Mesenchymal stem cell (in vitro differentiated cells and primary cell): ENCODE data around the gene USP46.

Source experiments
- DNase-seq: peaks from one replicate; pipeline ENCODE4 v3.0.0-alpha.2; 2013
- H2AFZ ChIP-seq: one replicate; pipeline ENCODE4 v1.6.1; 2013; ENCODE audit warnings: low read depth, mild to moderate bottlenecking, control low read depth, inconsistent platforms, low read length, moderate library complexity
- H2AK5ac ChIP-seq: 2 replicates; pipeline ENCODE4 v1.6.1; 2013; ENCODE audit warnings: low read length, moderate library complexity, mild to moderate bottlenecking, inconsistent platforms; ENCODE audit not compliant: severe bottlenecking
- H2BK120ac ChIP-seq: one replicate; pipeline ENCODE4 v1.6.1; 2013; ENCODE audit warnings: low read depth, mild to moderate bottlenecking, inconsistent platforms, low read length, moderate library complexity
- H2BK12ac ChIP-seq, 2 experiments: one replicate each; pipeline ENCODE4 v1.6.1; 2013; ENCODE audit warnings: inconsistent platforms in 2 of 2, low read length in 2 of 2, mild to moderate bottlenecking in 2 of 2, moderate library complexity in 2 of 2, control low read depth in 1 of 2
- H2BK15ac ChIP-seq: one replicate; pipeline ENCODE4 v1.6.1; 2013; ENCODE audit warnings: mild to moderate bottlenecking, low read depth, inconsistent platforms; ENCODE audit not compliant: poor library complexity, severe bottlenecking
- H2BK5ac ChIP-seq: 2 replicates; pipeline ENCODE4 v1.6.1; 2013; ENCODE audit warnings: low read depth, mild to moderate bottlenecking, low read length, control low read depth, inconsistent platforms; ENCODE audit not compliant: poor library complexity, severe bottlenecking
- H3K14ac ChIP-seq, 2 experiments: one replicate each; pipeline ENCODE4 v1.6.1; 2013; ENCODE audit warnings: inconsistent platforms in 2 of 2, low read length in 2 of 2, control low read depth in 1 of 2, mild to moderate bottlenecking in 1 of 2, moderate library complexity in 1 of 2
- H3K18ac ChIP-seq, 2 experiments: one replicate each; pipeline ENCODE4 v1.6.1; 2013; ENCODE audit warnings: inconsistent platforms in 2 of 2, low read length in 2 of 2, control low read depth in 1 of 2, low read depth in 1 of 2, mild to moderate bottlenecking in 1 of 2
- H3K23ac ChIP-seq, 2 experiments: one replicate each; pipeline ENCODE4 v1.6.1; 2013; ENCODE audit warnings: inconsistent platforms in 2 of 2, low read length in 2 of 2, mild to moderate bottlenecking in 2 of 2, moderate library complexity in 2 of 2, control low read depth in 1 of 2
- H3K27ac ChIP-seq: 2 replicates; pipeline ENCODE4 v1.5.1; 2013; ENCODE audit warnings: mild to moderate bottlenecking, moderate library complexity, low read length, control low read depth, inconsistent platforms; ENCODE audit not compliant: poor library complexity, severe bottlenecking
- H3K27me3 ChIP-seq, 2 experiments: 2 replicates each; pipeline versions ENCODE4 v1.6.1 to v1.7.0; 2013; ENCODE audit warnings: low read length in 2 of 2, mild to moderate bottlenecking in 2 of 2, moderate library complexity in 2 of 2, control low read depth in 1 of 2, inconsistent platforms in 1 of 2; ENCODE audit not compliant: control insufficient read depth in 1 of 2, insufficient read depth in 1 of 2
- H3K36me3 ChIP-seq, 2 experiments: 2 replicates each; pipeline versions ENCODE4 v1.6.1 to v1.7.0; 2013; ENCODE audit warnings: low read length in 2 of 2, control low read depth in 1 of 2, inconsistent platforms in 1 of 2, low read depth in 1 of 2, mild to moderate bottlenecking in 1 of 2; ENCODE audit not compliant: insufficient read depth in 2 of 2, control insufficient read depth in 1 of 2
- H3K4ac ChIP-seq, 2 experiments: one replicate each; pipeline ENCODE4 v1.6.1; 2013; ENCODE audit warnings: inconsistent platforms in 2 of 2, low read length in 2 of 2, mild to moderate bottlenecking in 2 of 2, moderate library complexity in 2 of 2, control low read depth in 1 of 2, low read depth in 1 of 2
- H3K4me1 ChIP-seq: 2 replicates; pipeline ENCODE4 v1.6.1; 2013; ENCODE audit warnings: low read depth, low read length, control low read depth; ENCODE audit not compliant: control insufficient read depth, insufficient read depth
- H3K4me2 ChIP-seq: 2 replicates; pipeline ENCODE4 v1.6.1; 2013; ENCODE audit warnings: low read length, mild to moderate bottlenecking, inconsistent platforms; ENCODE audit not compliant: poor library complexity, severe bottlenecking
- H3K4me3 ChIP-seq, 2 experiments: 2 replicates each; pipeline versions ENCODE4 v1.5.1 to v1.7.0; 2013; ENCODE audit warnings: low read length in 2 of 2, mild to moderate bottlenecking in 2 of 2, control low read depth in 1 of 2, low read depth in 1 of 2; ENCODE audit not compliant: insufficient read depth in 1 of 2
- H3K79me1 ChIP-seq: replicated peaks from 2 replicates; pipeline ENCODE4 v1.6.1; 2013; ENCODE audit warnings: mild to moderate bottlenecking, control low read depth, low read length, inconsistent platforms; ENCODE audit not compliant: poor library complexity, severe bottlenecking
- H3K9ac ChIP-seq: 2 replicates; pipeline ENCODE4 v1.7.0; 2013; ENCODE audit warnings: mild to moderate bottlenecking, low read length, moderate library complexity
- H3K9me3 ChIP-seq: 2 replicates; pipeline ENCODE4 v1.7.0; 2013; ENCODE audit warnings: mild to moderate bottlenecking, low read length; ENCODE audit not compliant: control insufficient read depth
- H4K8ac ChIP-seq: one replicate; pipeline ENCODE4 v1.6.1; 2013; ENCODE audit warnings: inconsistent platforms, mild to moderate bottlenecking, low read length, moderate library complexity
- H4K91ac ChIP-seq: one replicate; pipeline ENCODE4 v1.6.1; 2013; ENCODE audit warnings: mild to moderate bottlenecking, low read length, inconsistent platforms
- WGBS: methylation state at CpG from one replicate; pipeline ENCODE4 v1.1.7; 2013; ENCODE audit warnings: mixed read lengths; 5-methylcytosine and 5-hydroxymethylcytosine counted together

USP46 gene

DNA sequence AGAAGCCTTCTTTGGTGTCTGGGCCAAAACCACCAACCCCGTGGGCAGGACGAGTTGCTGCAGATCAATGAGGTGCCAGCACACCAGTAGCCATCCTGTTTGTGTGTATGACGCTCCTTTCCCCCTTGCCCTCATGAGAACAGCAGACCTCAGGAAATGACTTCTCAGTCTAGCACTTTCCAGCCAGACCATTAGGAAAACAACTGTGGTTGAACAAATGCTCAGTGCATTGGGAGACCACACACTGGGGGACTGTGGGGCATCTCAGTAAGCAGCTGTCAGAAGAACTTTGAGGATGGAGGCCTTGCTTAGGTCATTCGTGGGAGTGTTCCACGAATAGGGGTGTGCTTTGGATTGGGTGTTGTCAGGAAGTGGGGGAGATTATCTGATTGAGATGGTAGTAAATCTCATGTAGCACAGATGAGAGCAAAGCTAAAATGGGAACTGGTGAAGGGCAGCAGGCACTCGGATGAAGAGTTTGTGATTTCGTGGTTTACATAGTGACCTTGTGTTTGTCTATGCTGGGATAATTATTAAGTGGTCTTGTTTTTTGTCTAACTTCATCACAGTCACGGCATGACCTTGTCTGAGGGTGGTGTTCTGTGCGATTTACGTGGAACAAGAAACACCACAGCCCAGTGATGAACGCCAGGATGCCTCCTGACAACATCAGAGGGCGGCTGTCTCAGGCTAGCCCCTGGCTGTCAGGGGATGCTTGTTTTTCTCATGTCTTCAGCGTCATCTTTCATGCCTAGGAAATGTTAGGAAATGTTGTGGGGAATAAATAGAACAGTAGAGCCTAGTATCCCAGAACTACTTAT lies 70.1 kb downstream of the USP46 start:
- no peaks in the 10 kb centered on the region for H3K9me3 ChIP-seq
- peak overlapping the region; percentile 48 for H3K27ac ChIP-seq
- no peak overlapping the region for H3K9ac ChIP-seq
- H3K4me1 ChIP-seq: peaks cover 14% of the 10 kb centered on the region
- H3K27me3 ChIP-seq: no peaks in the 10 kb centered on the region
- H3K18ac ChIP-seq: peak overlapping the region; percentile 56 to 67
- WGBS: 27% methylated on average over 11 of the region's 13 CpGs
- H3K36me3 ChIP-seq: peaks cover 7 to 18% of the 10 kb centered on the region in 2 experiments
- no peak overlapping the region for H3K4me3 ChIP-seq
- no peak overlapping the region for H2BK120ac ChIP-seq
- H3K4ac ChIP-seq: peak overlapping the region in 1 of 2 experiments; percentile 83
- H3K4me2 ChIP-seq: no peak overlapping the region
- no peak overlapping the region for H2BK5ac ChIP-seq
- H4K8ac ChIP-seq: no peak overlapping the region
- no peak overlapping the region for H2AFZ ChIP-seq
- H3K14ac ChIP-seq: no peak overlapping the region
- no peak overlapping the region for H4K91ac ChIP-seq
- peak overlapping the region in 1 of 2 experiments; percentile 84 for H2BK12ac ChIP-seq
- H3K79me1 ChIP-seq: no peaks in the 10 kb centered on the region
- DNase-seq: peak; percentile 100
- no peak overlapping the region for H2BK15ac ChIP-seq
- no peak overlapping the region for H2AK5ac ChIP-seq
- H3K23ac ChIP-seq: no peak overlapping the region

DNA sequence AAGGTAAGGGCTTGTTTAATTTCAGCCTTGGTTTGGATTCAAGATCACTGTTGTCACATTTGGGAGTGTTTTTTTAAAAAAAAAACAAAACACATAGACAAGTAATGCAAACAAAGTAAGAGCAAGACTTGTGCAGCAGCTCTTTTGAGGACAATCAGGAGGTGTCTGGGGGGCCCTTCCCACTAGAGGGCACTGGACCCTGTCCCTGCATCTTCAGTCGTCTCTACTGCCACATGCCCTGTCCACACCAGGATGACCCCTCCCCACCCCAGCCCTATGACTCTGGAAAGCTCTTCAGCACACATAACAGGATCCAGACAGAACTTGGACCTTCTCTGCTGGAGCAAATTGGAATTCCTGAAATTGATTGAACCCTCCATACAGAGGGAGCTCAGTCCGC lies 71.0 kb downstream of the USP46 start:
- no peak overlapping the region for H2BK5ac ChIP-seq
- peak; percentile 76 for DNase-seq

DNA sequence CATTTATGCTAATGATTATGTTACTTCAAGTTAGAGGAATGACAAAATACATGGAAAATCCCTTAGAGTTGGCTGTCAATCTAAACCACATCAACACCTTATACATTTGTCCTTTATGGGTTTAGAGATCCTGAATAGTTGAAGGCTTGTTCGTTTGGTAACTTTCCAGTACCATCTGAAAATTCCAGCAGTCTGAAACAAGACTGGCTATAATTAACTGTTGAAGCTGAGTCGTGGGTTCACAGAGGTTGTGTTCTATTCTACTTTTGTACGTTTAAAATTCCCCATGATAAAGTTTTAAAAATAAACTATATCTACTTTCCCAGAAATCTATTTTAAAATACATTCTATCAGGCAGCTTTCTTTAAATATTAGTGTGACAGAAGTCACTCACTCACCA lies 73.0 kb downstream of the USP46 start:
- Histone ChIP-seq H2AK5ac (no peak overlapping the region), H3K9me3 (no peaks in the 10 kb centered on the region), H2BK12ac (no peak overlapping the region), H3K4me1 (peaks cover 14% of the 10 kb centered on the region), H2BK5ac (no peak overlapping the region), H3K79me1 (no peaks in the 10 kb centered on the region), H2BK120ac (no peak overlapping the region), H4K91ac (no peak overlapping the region), H3K4ac (no peak overlapping the region), H4K8ac (no peak overlapping the region), H3K23ac (no peak overlapping the region), H3K4me2 (no peak overlapping the region), H3K9ac (no peak overlapping the region), H3K18ac (no peak overlapping the region), H2BK15ac (no peak overlapping the region), H3K14ac (no peak overlapping the region), H3K27ac (no peak overlapping the region), H3K27me3 (no peaks in the 10 kb centered on the region), H3K4me3 (no peak overlapping the region), H2AFZ (no peak overlapping the region), H3K36me3 (peaks cover 0 to 4% of the 10 kb centered on the region in 2 experiments)
- WGBS: 25% methylated on average over 1 of the region's 3 CpGs
- DNase-seq: peak; percentile 54

More for the DNA sequence above, 71.0 kb downstream of the USP46 start:
- peak overlapping the region in 1 of 2 experiments; percentile 79 for H3K14ac ChIP-seq
- no peaks in the 10 kb centered on the region for H3K79me1 ChIP-seq
- peaks cover 4 to 14% of the 10 kb centered on the region in 2 experiments for H3K36me3 ChIP-seq
- peak overlapping the region; percentile 48 for H3K27ac ChIP-seq
- H3K9me3 ChIP-seq: no peaks in the 10 kb centered on the region
- H3K23ac ChIP-seq: peak overlapping the region in 1 of 2 experiments; percentile 23
- no peak overlapping the region for H2BK15ac ChIP-seq
- H3K4me2 ChIP-seq: no peak overlapping the region
- H2AK5ac ChIP-seq: peak overlapping the region; percentile 47
- H3K4me3 ChIP-seq: no peak overlapping the region
- H3K4ac ChIP-seq: peak overlapping the region; percentile 55 to 83
- H4K8ac ChIP-seq: peak overlapping the region; percentile 29
- peaks cover 14% of the 10 kb centered on the region for H3K4me1 ChIP-seq
- H3K18ac ChIP-seq: peak overlapping the region; percentile 56 to 92
- H3K27me3 ChIP-seq: no peaks in the 10 kb centered on the region
- WGBS: 48% methylated on average over 2 of the region's 2 CpGs
- H2BK12ac ChIP-seq: peak overlapping the region; percentile 84 to 95
- H3K9ac ChIP-seq: no peak overlapping the region
- H4K91ac ChIP-seq: peak overlapping the region; percentile 81
- no peak overlapping the region for H2AFZ ChIP-seq
- peak overlapping the region; percentile 65 for H2BK120ac ChIP-seq

DNA sequence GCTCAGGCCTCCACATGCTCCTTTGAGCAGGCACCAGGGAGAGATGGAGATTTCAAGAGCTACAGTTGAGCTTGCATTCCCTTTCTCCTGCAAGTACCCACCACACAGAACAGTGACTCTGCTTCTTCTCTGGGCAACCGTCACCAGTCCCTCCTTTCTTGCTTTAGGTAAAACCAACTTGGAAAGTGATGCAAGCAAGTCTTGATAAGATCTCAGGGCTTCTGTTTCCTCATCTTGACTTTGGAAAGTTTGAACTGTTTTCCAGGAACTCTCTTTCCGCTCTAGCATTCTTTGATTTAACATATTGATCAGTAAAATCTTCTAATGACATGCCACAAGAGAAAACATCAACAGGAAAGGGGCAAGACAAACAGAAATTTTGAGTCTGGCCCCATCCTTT lies 73.7 kb downstream of the USP46 start:
- Histone ChIP-seq H3K27ac (no peak overlapping the region), H2BK120ac (no peak overlapping the region), H3K4ac (no peak overlapping the region), H3K4me3 (no peak overlapping the region), H2BK5ac (no peak overlapping the region), H3K9me3 (no peaks in the 10 kb centered on the region), H3K27me3 (no peaks in the 10 kb centered on the region), H3K36me3 (no peaks in the 10 kb centered on the region), H4K8ac (peak overlapping the region; percentile 45), H3K14ac (no peak overlapping the region), H3K9ac (no peak overlapping the region), H4K91ac (no peak overlapping the region), H2BK15ac (no peak overlapping the region), H3K4me2 (no peak overlapping the region), H2AFZ (no peak overlapping the region), H2BK12ac (peak overlapping the region in 1 of 2 experiments; percentile 28), H3K79me1 (no peaks in the 10 kb centered on the region), H3K18ac (no peak overlapping the region), H2AK5ac (no peak overlapping the region), H3K23ac (no peak overlapping the region), H3K4me1 (peaks cover 14% of the 10 kb centered on the region)
- WGBS: 100% methylated on average over 2 of the region's 2 CpGs
- DNase-seq: peak; percentile 47
